ENCODE results near the gene ADAMTS15.

ADAMTS15 gene

GRCh38 chr11:130483124-130483523 lies 34.7 kb downstream of the ADAMTS15 start:
- DNase-seq (ENCODE audit: low spot score): no peak

- DNase-seq (ENCODE audit: low spot score): no peak
Measured at GRCh38 chr11:130485983-130486382, 37.5 kb downstream of the ADAMTS15 start.

DNA sequence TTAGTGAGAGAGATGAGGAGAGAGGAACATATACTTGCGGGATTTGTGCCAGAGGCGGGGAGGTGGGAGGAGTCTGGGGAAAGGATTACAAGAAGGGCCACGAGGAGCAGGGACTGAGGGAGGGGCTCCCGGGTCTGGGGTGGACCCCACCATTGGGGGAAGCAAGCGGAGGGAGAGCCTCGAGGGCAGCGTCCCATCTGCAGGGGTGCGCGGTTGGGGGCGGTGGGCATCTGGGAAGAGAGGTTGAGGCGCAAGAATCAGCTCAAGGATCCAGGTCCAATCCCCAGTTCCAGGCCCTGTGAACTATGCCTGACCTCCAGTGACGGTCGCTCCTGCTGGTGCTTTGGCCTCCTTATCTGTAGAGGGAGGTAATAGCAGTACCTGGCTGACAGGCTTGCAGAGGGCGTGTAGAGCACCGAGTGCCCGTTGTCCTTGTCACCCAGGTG lies 38.0 kb downstream of the ADAMTS15 start:
- no peak for DNase-seq (ENCODE audit: low spot score)

DNA sequence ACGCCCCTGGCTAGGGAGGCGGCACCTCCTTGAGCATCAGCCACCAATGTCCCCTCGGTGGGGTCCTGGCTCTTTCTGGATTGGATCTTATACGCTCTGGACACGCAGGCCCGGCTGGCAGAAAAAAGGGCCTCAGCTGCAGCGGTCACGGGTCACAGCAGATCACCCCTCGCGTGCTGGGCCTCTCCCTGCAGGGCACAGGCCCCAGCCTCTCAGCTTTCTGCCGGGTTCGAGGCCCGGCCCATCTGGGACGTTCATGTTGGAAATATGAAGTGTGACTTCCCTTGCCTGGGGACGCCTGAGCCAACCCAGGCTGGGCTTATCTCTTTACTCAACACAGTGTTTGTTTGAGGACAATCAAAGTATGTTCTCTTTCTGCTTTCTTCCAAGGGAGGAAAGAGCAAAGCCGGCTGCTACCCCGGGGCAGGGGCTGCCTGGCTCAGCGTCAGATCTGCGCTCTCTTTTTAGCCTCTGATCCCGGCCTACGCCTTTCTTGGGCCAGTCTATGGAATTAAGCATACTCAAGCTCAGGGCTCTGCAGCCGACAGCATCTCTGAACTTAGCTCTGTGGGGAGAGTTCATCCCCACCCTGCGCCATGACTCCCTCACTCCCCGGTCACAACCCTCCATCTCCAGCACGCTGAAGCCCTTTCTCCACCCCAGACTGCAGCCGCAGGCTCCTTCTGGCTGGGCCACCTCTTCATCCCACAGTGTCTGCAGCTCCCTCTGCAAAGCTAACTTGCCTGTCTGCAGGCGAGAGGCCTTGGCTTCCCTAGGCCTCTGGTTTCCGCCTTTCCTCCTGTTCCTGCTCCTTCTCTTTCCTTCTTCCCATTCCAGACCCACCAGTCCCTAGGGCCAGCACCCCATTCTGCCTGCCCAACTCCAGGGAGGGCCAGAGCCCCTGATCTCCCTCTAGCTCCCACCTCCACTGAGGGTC lies 38.8 kb downstream of the ADAMTS15 start:
- no peak for DNase-seq (ENCODE audit: low spot score)

DNA sequence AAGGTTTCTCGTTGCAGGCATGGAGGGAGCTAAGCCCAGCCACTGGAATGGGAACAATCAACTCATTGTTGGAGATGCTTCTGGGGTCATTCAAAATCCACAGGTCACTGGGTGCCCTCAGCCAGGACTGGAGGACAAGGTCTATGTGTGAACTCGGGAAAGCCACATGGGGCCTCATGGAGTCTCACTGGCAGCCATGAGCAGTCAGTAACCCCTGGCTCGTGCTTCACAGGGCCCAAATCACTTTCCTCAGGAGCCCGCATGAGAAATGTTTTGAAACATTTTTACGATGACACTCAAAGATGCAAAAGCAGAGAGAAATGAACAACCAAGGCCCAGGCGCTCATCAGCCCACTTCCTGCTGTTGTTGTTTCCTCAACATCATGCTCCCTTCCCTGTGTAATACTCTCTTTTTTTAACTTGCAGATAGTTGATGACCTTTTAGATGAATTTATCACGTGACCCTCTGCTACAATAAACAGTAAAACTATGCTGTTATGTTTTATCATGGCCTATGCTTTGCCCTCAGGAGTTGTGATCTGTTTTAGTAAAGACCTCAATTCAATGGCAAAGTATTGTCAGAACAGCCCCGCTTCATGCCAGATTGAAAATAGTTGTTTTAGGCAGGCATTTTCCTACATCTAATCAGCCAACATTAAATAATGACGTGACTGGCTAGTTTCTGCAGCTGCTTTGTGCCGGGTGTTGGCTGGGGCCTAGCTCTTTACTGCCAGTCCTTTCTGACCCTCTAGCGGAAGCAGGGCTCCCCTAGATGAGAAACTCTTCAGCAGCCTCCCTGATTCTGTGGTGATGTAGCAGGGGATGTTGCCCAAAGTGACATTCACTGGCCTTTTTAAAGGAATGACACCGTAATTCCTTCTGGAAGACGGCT lies 39.7 kb downstream of the ADAMTS15 start:
- no peak for DNase-seq (ENCODE audit: low spot score)

DNA sequence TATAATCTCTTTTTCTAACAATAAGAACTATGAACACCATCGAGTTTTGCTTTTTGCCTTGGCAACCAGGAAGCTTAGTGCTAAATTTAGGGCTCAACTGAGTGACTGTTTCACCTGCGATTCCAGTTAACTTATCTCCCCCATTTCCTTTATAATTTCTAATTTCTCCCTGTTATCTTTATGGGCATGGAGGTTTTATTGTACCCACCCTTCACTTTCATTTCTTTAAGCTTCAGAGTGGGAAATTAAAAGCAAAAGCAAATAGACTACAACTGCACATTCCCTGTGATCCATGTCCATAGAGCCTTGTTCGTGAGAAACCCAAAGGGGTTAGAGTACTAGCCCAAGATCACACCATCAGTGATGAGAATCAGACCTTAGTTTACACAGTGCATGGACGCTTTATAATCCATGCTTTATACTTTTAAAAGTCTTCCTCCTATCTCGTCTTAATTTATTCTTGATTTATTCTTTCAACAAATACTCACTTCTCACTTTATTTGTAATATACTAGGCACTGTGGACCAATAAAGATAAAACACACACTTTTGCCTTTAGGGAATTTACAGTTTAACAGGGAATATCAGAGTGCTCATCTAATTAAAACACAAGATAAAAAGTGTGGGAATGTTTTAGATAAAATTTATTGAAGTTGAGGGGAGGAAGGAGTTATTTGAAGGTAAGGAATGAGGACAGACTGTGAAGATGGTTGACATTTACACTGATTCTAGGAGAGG lies 40.6 kb downstream of the ADAMTS15 start:
- no peak for DNase-seq (ENCODE audit: low spot score)

GRCh38 chr11:130489716-130490115 lies 41.3 kb downstream of the ADAMTS15 start:
- DNase-seq (ENCODE audit: low spot score): no peak

- DNase-seq (ENCODE audit: low spot score): no peak
Measured at GRCh38 chr11:130490682-130491449, 42.4 kb downstream of the ADAMTS15 start.

- no peak for DNase-seq (ENCODE audit: low spot score)
Measured at GRCh38 chr11:130498181-130498580, 49.7 kb downstream of the ADAMTS15 start.

- DNase-seq (ENCODE audit: low spot score): no peak
Measured at GRCh38 chr11:130499828-130500227, 51.4 kb downstream of the ADAMTS15 start.

- no peak for DNase-seq (ENCODE audit: low spot score)
Measured at GRCh38 chr11:130504317-130504716, 55.9 kb downstream of the ADAMTS15 start.

GRCh38 chr11:130508913-130509312 lies 60.5 kb downstream of the ADAMTS15 start:
- DNase-seq (ENCODE audit: low spot score): no peak

DNA sequence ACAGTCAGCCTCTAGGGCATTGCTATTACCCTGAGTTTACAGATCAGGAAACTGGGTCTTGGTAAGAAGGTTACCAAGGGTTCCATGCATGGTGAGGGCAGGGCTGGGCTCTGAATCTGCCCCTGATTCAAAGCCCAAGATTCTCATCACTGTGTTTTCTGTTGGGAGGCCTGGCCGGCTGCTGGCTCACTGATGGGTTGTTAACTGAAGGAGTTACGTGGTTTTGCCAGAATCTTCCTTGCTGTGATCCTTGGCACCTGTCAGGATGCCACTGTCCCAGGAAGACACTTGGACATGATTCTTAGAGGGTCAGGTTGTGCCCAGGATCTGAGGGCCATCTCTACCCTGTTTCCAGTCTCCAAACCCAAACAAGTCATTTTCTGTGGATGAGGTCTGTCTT lies 61.5 kb downstream of the ADAMTS15 start:
- no peak for DNase-seq (ENCODE audit: low spot score)

DNA sequence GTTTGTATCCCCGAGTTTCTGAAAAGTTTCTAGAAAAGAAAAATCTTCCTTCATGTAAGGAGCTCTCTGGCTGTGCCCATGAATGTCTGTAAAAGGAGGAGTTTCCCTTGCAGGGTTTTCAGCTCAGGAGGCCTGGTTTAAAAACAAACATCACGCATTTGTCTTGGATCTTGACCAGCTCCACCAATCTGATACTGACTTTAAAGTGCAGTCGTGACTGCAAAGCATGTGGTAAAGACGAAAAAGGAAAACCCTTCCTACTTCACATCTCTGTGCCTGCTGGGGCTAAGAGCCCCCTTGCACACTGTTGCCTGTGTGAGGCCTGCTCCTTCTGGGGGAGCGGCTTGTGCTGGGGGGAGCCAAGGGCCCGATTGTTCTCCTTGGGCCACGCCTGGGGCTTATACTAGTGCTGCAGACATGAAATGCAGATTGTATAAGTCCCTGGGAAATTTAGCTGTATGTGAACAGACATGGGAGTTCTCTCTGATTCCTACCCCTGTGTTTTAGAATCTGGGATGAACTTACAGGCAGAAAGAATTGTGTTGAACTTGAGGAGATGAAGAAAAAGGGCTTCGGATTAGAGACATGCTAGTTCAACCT lies 62.1 kb downstream of the ADAMTS15 start:
- DNase-seq (ENCODE audit: low spot score): no peak

DNA sequence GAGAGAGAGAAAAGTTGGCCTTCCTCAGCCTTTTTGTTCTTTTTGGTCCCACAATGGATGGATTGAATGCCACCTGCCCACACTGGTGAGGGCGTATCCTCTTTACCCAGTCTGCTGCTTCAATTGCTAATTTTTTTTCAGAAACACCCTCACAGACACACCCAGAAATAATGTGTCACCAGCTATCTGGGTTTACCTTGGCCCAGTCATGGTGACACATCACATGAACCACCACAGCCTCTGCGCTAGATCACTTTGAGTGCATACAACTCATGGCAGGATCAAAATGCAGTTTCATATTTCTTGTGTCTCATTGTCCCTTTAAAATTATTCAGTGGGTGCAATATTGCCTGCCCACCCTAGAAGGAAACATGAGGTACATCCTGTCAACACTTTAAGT lies 63.3 kb downstream of the ADAMTS15 start:
- no peak for DNase-seq (ENCODE audit: low spot score)

- DNase-seq (ENCODE audit: low spot score): no peak
Measured at GRCh38 chr11:130512662-130513061, 64.2 kb downstream of the ADAMTS15 start.

GRCh38 chr11:130513132-130513531 lies 64.7 kb downstream of the ADAMTS15 start:
- no peak for DNase-seq (ENCODE audit: low spot score)

GRCh38 chr11:130514316-130514715 lies 65.9 kb downstream of the ADAMTS15 start:
- DNase-seq (ENCODE audit: low spot score): no peak

GRCh38 chr11:130514851-130515250 lies 66.4 kb downstream of the ADAMTS15 start:
- no peak for DNase-seq (ENCODE audit: low spot score)

- no peak for DNase-seq (ENCODE audit: low spot score)
Measured at GRCh38 chr11:130515829-130516553, 67.5 kb downstream of the ADAMTS15 start.

Data from hematopoietic multipotent progenitor cell treated with erythropoietin and hydrocortisone succinate and interleukin-3 and kit ligand, for 17 days (in vitro differentiated cells).